B cell (primary cell): ENCODE data around the gene AFAP1L1. TPM values are rescaled to one million over a fixed set of nuclear protein-coding genes. Genes with fewer than 3 reads are reported as not detected.

Experiments used
- ATAC-seq: fragments of 200-7000 bp; cut with Tn5 transposase; one replicate; pipeline ENCODE4 v1.10.0; 2021; ENCODE audit warnings: low read depth, mild to moderate bottlenecking, moderate number of reproducible peaks, moderate library complexity
- CTCF ChIA-PET: fragments of 350-600 bp; sonication (Branson Sonifier 250); formaldehyde crosslinking; loops from one replicate; lab custom pipeline; 2021; ENCODE audit warnings: antibody characterized with exemption, inconsistent platforms; lab: Charles Lee
- POLR2A ChIA-PET: fragments of 350-600 bp; sonication (Branson Sonifier 250); formaldehyde crosslinking; loops from one replicate; lab custom pipeline; 2021; ENCODE audit warnings: antibody characterized with exemption; lab: Charles Lee
- DNase-seq: peaks from one replicate; pipeline ENCODE4 v3.0.0; 2013
- H2AFZ ChIP-seq: 2 replicates; pipeline ENCODE4 v1.6.1; 2012; ENCODE audit warnings: mild to moderate bottlenecking, low read depth, low read length; ENCODE audit not compliant: insufficient read depth, poor library complexity, severe bottlenecking
- H3K27ac ChIP-seq, 2 donors: 1 replicate in 1 of 2; 2 replicates in 1 of 2; pipeline ENCODE4 v1.5.1; 2012 to 2013; ENCODE audit warnings: low read length in 2 of 2, mild to moderate bottlenecking in 2 of 2, moderate library complexity in 1 of 2
- H3K27me3 ChIP-seq, 4 experiments: fragments of 200-600 bp in 1 of 4; sonication (generic) in 1 of 4; replicated peaks in 1 of 4; 1 replicate in 2 of 4; 2 replicates in 2 of 4; pipeline versions ENCODE4 v1.6.1 to v1.7.0; 2013 to 2016; ENCODE audit warnings: low read length in 3 of 4, mild to moderate bottlenecking in 2 of 4, mixed read lengths in 1 of 4, moderate library complexity in 1 of 4; ENCODE audit not compliant: insufficient read depth in 4 of 4, control insufficient read depth in 3 of 4; ENCODE audit errors: control extremely low read depth in 1 of 4
- H3K36me3 ChIP-seq, 2 experiments: replicated peaks in 1 of 2; 1 replicate in 1 of 2; 2 replicates in 1 of 2; pipeline versions ENCODE4 v1.6.1 to v1.7.1; 2013; ENCODE audit warnings: low read length in 1 of 2; ENCODE audit not compliant: insufficient read depth in 2 of 2, control insufficient read depth in 1 of 2; ENCODE audit errors: control extremely low read depth in 1 of 2, extremely low read depth in 1 of 2
- H3K4me1 ChIP-seq, 2 donors: fragments of 200-600 bp in 1 of 2; sonication (generic) in 1 of 2; 1 replicate in 1 of 2; 2 replicates in 1 of 2; pipeline versions ENCODE4 v1.5.1 to v1.6.1; 2013 to 2017; ENCODE audit warnings: low read length in 2 of 2; ENCODE audit not compliant: control insufficient read depth in 2 of 2, insufficient read depth in 2 of 2
- H3K4me2 ChIP-seq: replicated peaks from 2 replicates; pipeline ENCODE3; 2012; ENCODE audit warnings: mild to moderate bottlenecking, low read depth, low read length; ENCODE audit not compliant: poor library complexity, severe bottlenecking
- H3K4me3 ChIP-seq, 5 experiments: fragments of 200-600 bp in 1 of 5; sonication (generic) in 1 of 5; 1 replicate in 3 of 5; 2 replicates in 2 of 5; pipeline versions ENCODE4 v1.5.1 to v1.7.0; 2011 to 2016; ENCODE audit warnings: low read length in 4 of 5, mild to moderate bottlenecking in 4 of 5, low read depth in 2 of 5, control low read depth in 1 of 5, moderate library complexity in 1 of 5; ENCODE audit not compliant: insufficient read depth in 1 of 5; ENCODE audit errors: control extremely low read depth in 1 of 5, extremely low read depth in 1 of 5
- H3K79me2 ChIP-seq: fragments of 200-600 bp; sonication (generic); one replicate; pipeline ENCODE4 v1.6.0; 2016; ENCODE audit warnings: low read length; ENCODE audit not compliant: control insufficient read depth, insufficient read depth
- H3K9ac ChIP-seq: fragments of 200-600 bp; sonication (generic); 2 replicates; pipeline ENCODE4 v1.6.1; 2017; ENCODE audit warnings: mild to moderate bottlenecking, low read length, moderate library complexity
- H3K9me3 ChIP-seq, 3 donors: one replicate each; pipeline versions ENCODE4 v1.6.1 to v1.7.1; 2013; ENCODE audit warnings: low read length in 2 of 3; ENCODE audit not compliant: control insufficient read depth in 2 of 3, insufficient read depth in 1 of 3; ENCODE audit errors: control extremely low read depth in 1 of 3
- H4K20me1 ChIP-seq: 2 replicates; pipeline ENCODE4 v1.6.0; 2012; ENCODE audit warnings: mild to moderate bottlenecking, low read length; ENCODE audit not compliant: insufficient read depth, control insufficient read depth, poor library complexity, severe bottlenecking
- H3K27ac Mint-ChIP-seq: one replicate; pipeline ENCODE4 v1.8.0; 2021; ENCODE audit warnings: mixed read lengths
- H3K27me3 Mint-ChIP-seq: one replicate; pipeline ENCODE4 v1.8.0; 2021; ENCODE audit warnings: mixed read lengths
- H3K4me1 Mint-ChIP-seq: one replicate; pipeline ENCODE4 v1.8.0; 2021; ENCODE audit warnings: mixed read lengths
- H3K4me3 Mint-ChIP-seq: one replicate; pipeline ENCODE4 v1.8.0; 2021; ENCODE audit warnings: mixed read lengths
- H3K9me3 Mint-ChIP-seq: one replicate; pipeline ENCODE4 v1.8.0; 2022; ENCODE audit warnings: mixed read lengths; ENCODE audit not compliant: insufficient read depth
- EZH2 ChIP-seq: IDR thresholded peaks from 2 replicates; pipeline ENCODE4 v1.6.1; 2012; ENCODE audit warnings: borderline replicate concordance, low read depth, mild to moderate bottlenecking, moderate library complexity, low read length; ENCODE audit not compliant: insufficient read depth, poor library complexity, severe bottlenecking
- WGBS: methylation state at CpG from one replicate; pipeline ENCODE4 v1.1.5; 2013; ENCODE audit warnings: missing lambda C conversion rate; ENCODE audit not compliant: insufficient coverage; 5-methylcytosine and 5-hydroxymethylcytosine counted together
- intact Hi-C: fragments of 100-400 bp; cut with micrococcal nuclease; formaldehyde crosslinking; loops from one replicate; pipeline ENCODE4 v1.10.0; 2022
- polyA plus RNA-seq: library from polyadenylated mRNA; depleted of rRNA; stranded (reverse); fragments of >200 nt; gene quantifications from 2 replicates; pipeline ENCODE4 v1.2.3, GENCODE V29; 2012
- total RNA-seq, 2 donors: library from RNA; stranded (reverse); fragments of 120-200 nt in 1 of 2; gene quantifications; 1 replicate in 1 of 2; 2 replicates in 1 of 2; pipeline versions ENCODE4 v1.2.3 to v1.2.4, GENCODE V29; 2013 to 2022
- TF ChIP-seq, protein P1 (sequence below): fragments of 200-600 bp; IDR thresholded peaks from one replicate; pipeline ENCODE4 v1.8.0; 2022; ENCODE audit warnings: antibody characterized with exemption, mild to moderate bottlenecking

The AFAP1L1 gene
- total and polyA plus RNA-seq, 2 donors (not counting 1 experiment from before 2014, with no cell fraction given): not detected

DNA sequence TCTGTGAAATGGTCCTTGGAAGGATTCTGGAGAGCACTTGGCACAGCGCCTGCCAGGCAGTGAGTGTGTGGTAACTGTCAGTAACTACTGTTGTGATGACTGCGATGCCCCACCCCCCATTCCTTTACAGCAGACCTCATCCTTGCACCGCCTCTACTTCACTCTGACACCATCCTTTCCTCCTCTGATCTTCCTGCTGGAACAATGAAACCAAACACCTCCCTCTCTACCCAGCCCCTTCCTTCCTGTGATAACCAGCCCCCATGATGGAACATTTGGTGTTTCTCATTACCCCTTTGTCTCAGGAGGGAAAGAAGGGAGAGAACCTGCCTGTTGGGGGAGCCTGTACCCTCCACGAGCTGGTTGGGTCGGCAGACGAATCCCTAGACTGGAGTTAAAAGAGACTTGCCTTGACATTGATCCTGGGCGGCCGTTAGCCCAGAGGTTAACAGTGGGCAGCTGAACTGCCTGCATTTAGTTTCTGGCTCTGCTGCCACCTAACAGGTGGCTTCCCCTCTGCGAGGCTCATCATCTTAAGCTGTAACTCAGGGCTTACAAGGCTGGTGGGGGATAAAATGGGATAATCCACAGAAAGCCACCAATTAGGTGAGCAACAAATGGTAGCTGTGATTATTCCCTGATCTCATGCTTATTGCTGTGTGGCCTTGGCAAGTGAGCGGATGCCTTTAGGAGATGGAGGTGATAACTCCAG lies 39.4 kb downstream of the AFAP1L1 start:
- ChIA-PET CTCF (interaction anchor here (1.1 kb wide), 1 partner anchor 61 kb away, joined by 6 read pairs; no protein-coding TSS in a partner anchor), POLR2A (no interaction called here)
- H3K27ac Mint-ChIP-seq: no peak overlapping the region
- Histone ChIP-seq H3K36me3 (no peaks in the 10 kb centered on the region), H3K4me1 (no peaks in the 10 kb centered on the region), H3K9ac (no peak overlapping the region), H3K4me2 (no peak overlapping the region), H3K27ac (no peak overlapping the region), H3K4me3 (no peak overlapping the region), H2AFZ (no peak overlapping the region), H3K27me3 (no peaks in the 10 kb centered on the region), H3K9me3 (no peaks in the 10 kb centered on the region), H3K79me2 (no peaks in the 10 kb centered on the region), H4K20me1 (no peaks in the 10 kb centered on the region)
- DNase-seq (no peak), ATAC-seq (no peak)
- WGBS: 47% methylated on average over 9 of the region's 10 CpGs
- intact Hi-C loops: no loop called here
- no peaks in the 10 kb centered on the region for H3K4me1 Mint-ChIP-seq
- peaks cover 9% of the 10 kb centered on the region for H3K27me3 Mint-ChIP-seq
- H3K9me3 Mint-ChIP-seq: no peaks in the 10 kb centered on the region
- H3K4me3 Mint-ChIP-seq: no peak overlapping the region
- TF ChIP-seq, protein P1, sequence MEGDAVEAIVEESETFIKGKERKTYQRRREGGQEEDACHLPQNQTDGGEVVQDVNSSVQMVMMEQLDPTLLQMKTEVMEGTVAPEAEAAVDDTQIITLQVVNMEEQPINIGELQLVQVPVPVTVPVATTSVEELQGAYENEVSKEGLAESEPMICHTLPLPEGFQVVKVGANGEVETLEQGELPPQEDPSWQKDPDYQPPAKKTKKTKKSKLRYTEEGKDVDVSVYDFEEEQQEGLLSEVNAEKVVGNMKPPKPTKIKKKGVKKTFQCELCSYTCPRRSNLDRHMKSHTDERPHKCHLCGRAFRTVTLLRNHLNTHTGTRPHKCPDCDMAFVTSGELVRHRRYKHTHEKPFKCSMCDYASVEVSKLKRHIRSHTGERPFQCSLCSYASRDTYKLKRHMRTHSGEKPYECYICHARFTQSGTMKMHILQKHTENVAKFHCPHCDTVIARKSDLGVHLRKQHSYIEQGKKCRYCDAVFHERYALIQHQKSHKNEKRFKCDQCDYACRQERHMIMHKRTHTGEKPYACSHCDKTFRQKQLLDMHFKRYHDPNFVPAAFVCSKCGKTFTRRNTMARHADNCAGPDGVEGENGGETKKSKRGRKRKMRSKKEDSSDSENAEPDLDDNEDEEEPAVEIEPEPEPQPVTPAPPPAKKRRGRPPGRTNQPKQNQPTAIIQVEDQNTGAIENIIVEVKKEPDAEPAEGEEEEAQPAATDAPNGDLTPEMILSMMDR: no peak
- no peak for TF ChIP-seq EZH2

GRCh38 chr5:149313151-149313841 lies 41.6 kb downstream of the AFAP1L1 start:
- no peaks in the 10 kb centered on the region for H4K20me1 ChIP-seq
- intact Hi-C loops: no loop called here
- H2AFZ ChIP-seq: no peak overlapping the region
- peaks cover 5% of the 10 kb centered on the region for H3K27me3 Mint-ChIP-seq
- no peak overlapping the region for H3K9ac ChIP-seq
- no peaks in the 10 kb centered on the region for H3K36me3 ChIP-seq
- H3K4me2 ChIP-seq: no peak overlapping the region
- H3K9me3 Mint-ChIP-seq: no peaks in the 10 kb centered on the region
- ATAC-seq (no peak), DNase-seq (no peak)
- WGBS: 85% methylated on average over 5 of the region's 6 CpGs
- CTCF ChIA-PET: interaction anchor here (0.6 to 2.9 kb wide), 4 partner anchors 40 to 996 kb away, joined by 3 to 31 read pairs (median 3); no protein-coding TSS in a partner anchor
- no peaks in the 10 kb centered on the region for H3K4me1 ChIP-seq
- no peak overlapping the region for H3K27ac Mint-ChIP-seq
- H3K4me1 Mint-ChIP-seq: no peaks in the 10 kb centered on the region
- H3K9me3 ChIP-seq: no peaks in the 10 kb centered on the region
- TF ChIP-seq, protein P1: no peak
- no peak for TF ChIP-seq EZH2
- H3K4me3 Mint-ChIP-seq: no peak overlapping the region
- H3K27me3 ChIP-seq: no peaks in the 10 kb centered on the region
- no peaks in the 10 kb centered on the region for H3K79me2 ChIP-seq
- POLR2A ChIA-PET: no interaction called here
- H3K4me3 ChIP-seq: no peak overlapping the region
- H3K27ac ChIP-seq: no peak overlapping the region
